ENCODE results near the gene SMAD9.
A peak's percentile ranks its signal among the peaks of the same experiment; 100 is the strongest.

SMAD9 gene

GRCh38 chr13:36817996-36818803, 101.8 kb downstream of the SMAD9 start:
- DNase-seq (ENCODE audit: low spot score): no peak

GRCh38 chr13:36815062-36815461, 105.0 kb downstream of the SMAD9 start:
- no peak for DNase-seq (ENCODE audit: low spot score)

- DNase-seq (ENCODE audit: low spot score): peak; percentile 40
These were observed 105.6 kb downstream of the SMAD9 start for GRCh38 chr13:36814465-36814864.

- DNase-seq (ENCODE audit: low spot score): no peak
These were observed 106.8 kb downstream of the SMAD9 start for GRCh38 chr13:36813225-36813624.

GRCh38 chr13:36807616-36808015, 112.4 kb downstream of the SMAD9 start:
- DNase-seq (ENCODE audit: low spot score): no peak

- DNase-seq (ENCODE audit: low spot score): peak; percentile 47
These were observed 113.9 kb downstream of the SMAD9 start for GRCh38 chr13:36806102-36806501.

- DNase-seq (ENCODE audit: low spot score): no peak
These were observed 115.5 kb downstream of the SMAD9 start for GRCh38 chr13:36804588-36804987.

- DNase-seq (ENCODE audit: low spot score): no peak
These were observed 119.0 kb downstream of the SMAD9 start for GRCh38 chr13:36801035-36801434.

GRCh38 chr13:36796052-36796451, 124.0 kb downstream of the SMAD9 start:
- DNase-seq (ENCODE audit: low spot score): no peak

- DNase-seq (ENCODE audit: low spot score): no peak
These were observed 124.6 kb downstream of the SMAD9 start for GRCh38 chr13:36795463-36795862.

Data from pons (tissue), 1 donor.